Measurements from ENCODE around the gene EFNA3. TPM values are rescaled to one million over a fixed set of nuclear protein-coding genes. Genes with fewer than 3 reads are reported as not detected.

Gene EFNA3
- total and polyA plus RNA-seq, 2 of the 4 experiments (the other 2 are of a cell fraction), result 0.72 to 1.6 TPM

GRCh38 chr1:155050560-155051341 lies 27.9 kb upstream of the EFNA3 start, which contains the start of gene ADAM15 (continued):
- TF ChIP-seq CTCF (conservative IDR thresholded peaks at IDR 0.05; ENCODE audit: low read depth, low read length) (peak; percentile 85), MAFK (IDR thresholded peaks at IDR 0.05; ENCODE audit: low read depth, low read length) (no peak)
